HG03060 (cell line): ENCODE measurements around the gene SH2B3.
"Not testable (repeated sequence)": the region's sequence is repeated elsewhere in the genome, so short reads cannot be mapped to it uniquely, and the experiment has no call there.

ENCODE experiments used
- ATAC-seq: cut with Tn5 transposase; IDR thresholded peaks from one replicate; pipeline ENCODE4 v1.9.1; 2021; ENCODE audit warnings: low read depth, moderate number of reproducible peaks; ENCODE audit not compliant: unreplicated experiment

Gene SH2B3

GRCh38 chr12:111386885-111387284 is 18.8 kb upstream of the SH2B3 start:
- no peak for ATAC-seq

GRCh38 chr12:111387747-111388323 is 17.9 kb upstream of the SH2B3 start:
- no peak for ATAC-seq

GRCh38 chr12:111389635-111390034 is 16.1 kb upstream of the SH2B3 start:
- no peak for ATAC-seq

GRCh38 chr12:111390910-111391309 is 14.8 kb upstream of the SH2B3 start:
- ATAC-seq: no peak

- ATAC-seq: no peak
Observed at GRCh38 chr12:111393700-111394300, 11.9 kb upstream of the SH2B3 start.

- no peak for ATAC-seq
Observed at GRCh38 chr12:111394480-111394879, 11.2 kb upstream of the SH2B3 start.

- no peak for ATAC-seq
Observed at GRCh38 chr12:111395336-111396187, 10.2 kb upstream of the SH2B3 start.

- ATAC-seq: not testable (repeated sequence)
Observed at GRCh38 chr12:111396271-111396670, 9.5 kb upstream of the SH2B3 start.

GRCh38 chr12:111396726-111397445 is 8.8 kb upstream of the SH2B3 start:
- no peak for ATAC-seq

GRCh38 chr12:111398530-111398929 is 7.2 kb upstream of the SH2B3 start:
- no peak for ATAC-seq

- not testable (repeated sequence) for ATAC-seq
Observed at GRCh38 chr12:111399741-111400404, 5.8 kb upstream of the SH2B3 start.

- no peak for ATAC-seq
Observed at GRCh38 chr12:111401167-111401605, 4.5 kb upstream of the SH2B3 start.

- ATAC-seq: not testable (repeated sequence)
Observed at GRCh38 chr12:111402490-111402824, 3.3 kb upstream of the SH2B3 start.

- ATAC-seq: no peak
Observed at GRCh38 chr12:111404362-111405148, 1.2 kb upstream of the SH2B3 start.

GRCh38 chr12:111405149-111405858 is 419 bp upstream of the SH2B3 start:
- ATAC-seq: peak; percentile 36

- ATAC-seq: no peak
Observed at GRCh38 chr12:111406474-111407376, 1.0 kb downstream of the SH2B3 start.

GRCh38 chr12:111407377-111408115 is 1.8 kb downstream of the SH2B3 start:
- ATAC-seq: no peak

GRCh38 chr12:111408116-111408440 is 2.4 kb downstream of the SH2B3 start:
- no peak for ATAC-seq
